ENCODE results near the gene WNT7B. TPM values are rescaled to one million over a fixed set of nuclear protein-coding genes. Genes with fewer than 3 reads are reported as not detected.

Gene WNT7B
- total and polyA plus RNA-seq, 3 donors from 2014 or later, result 0.65 to 1.9 (median 1.3) TPM

DNA sequence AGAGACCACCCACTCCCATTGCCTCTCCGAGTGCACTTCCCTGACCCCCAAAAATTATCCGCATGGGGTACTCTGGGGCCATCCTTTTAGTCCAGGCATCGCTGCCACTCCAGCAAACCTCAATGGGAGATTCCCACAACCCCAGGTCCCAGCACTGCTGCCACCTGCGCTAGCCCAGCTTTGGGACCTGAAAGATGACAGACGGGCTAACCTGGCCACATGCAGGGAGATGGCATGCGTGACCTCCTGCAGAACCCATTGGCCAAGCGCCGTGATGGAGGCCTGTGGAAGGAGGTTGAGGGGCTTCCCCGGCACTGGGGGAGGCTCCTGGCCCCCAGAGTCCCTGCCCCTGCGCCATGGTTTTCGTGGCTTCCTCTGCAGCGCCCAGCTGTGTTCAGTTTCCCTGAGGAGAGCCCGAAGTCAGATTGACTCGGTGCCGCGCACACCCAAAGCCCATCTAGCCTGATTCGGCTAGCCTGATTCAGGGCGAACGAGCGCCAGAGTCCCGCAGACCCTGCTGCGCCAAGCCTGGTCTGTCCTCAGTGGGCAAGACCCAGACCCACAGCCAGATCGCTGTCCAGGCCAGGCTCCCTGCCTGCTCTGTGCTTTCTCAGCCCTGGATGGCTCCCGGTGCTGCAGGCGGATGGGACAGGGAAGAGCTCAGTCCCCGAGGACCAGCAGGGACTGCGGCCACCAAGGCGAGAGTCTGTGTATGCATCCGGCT, 751 bp upstream of the WNT7B start:
- 3 to 20% methylated on average over 1 to 28 of the region's 29 CpGs for WGBS, 2 donors
- H3K27me3 ChIP-seq, result peaks cover 5% of the 10 kb centered on the region
- H3K4me1 ChIP-seq, result peaks cover 5% of the 10 kb centered on the region
- no peaks in the 10 kb centered on the region for H3K36me3 ChIP-seq (ENCODE audit: low read depth, missing control alignments)
- intact Hi-C loops (cut with DNase I; ENCODE audit: low total_unique reads), result no loop called here
- H3K4me3 ChIP-seq, result no peak overlapping the region
- TF ChIP-seq POLR2A (IDR thresholded peaks at IDR 0.05), result no peak
- TF ChIP-seq, protein P1, sequence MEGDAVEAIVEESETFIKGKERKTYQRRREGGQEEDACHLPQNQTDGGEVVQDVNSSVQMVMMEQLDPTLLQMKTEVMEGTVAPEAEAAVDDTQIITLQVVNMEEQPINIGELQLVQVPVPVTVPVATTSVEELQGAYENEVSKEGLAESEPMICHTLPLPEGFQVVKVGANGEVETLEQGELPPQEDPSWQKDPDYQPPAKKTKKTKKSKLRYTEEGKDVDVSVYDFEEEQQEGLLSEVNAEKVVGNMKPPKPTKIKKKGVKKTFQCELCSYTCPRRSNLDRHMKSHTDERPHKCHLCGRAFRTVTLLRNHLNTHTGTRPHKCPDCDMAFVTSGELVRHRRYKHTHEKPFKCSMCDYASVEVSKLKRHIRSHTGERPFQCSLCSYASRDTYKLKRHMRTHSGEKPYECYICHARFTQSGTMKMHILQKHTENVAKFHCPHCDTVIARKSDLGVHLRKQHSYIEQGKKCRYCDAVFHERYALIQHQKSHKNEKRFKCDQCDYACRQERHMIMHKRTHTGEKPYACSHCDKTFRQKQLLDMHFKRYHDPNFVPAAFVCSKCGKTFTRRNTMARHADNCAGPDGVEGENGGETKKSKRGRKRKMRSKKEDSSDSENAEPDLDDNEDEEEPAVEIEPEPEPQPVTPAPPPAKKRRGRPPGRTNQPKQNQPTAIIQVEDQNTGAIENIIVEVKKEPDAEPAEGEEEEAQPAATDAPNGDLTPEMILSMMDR (IDR thresholded peaks at IDR 0.05), result no peak
- DNase-seq, result no peak
- H3K27ac ChIP-seq, result no peak overlapping the region
- no peaks in the 10 kb centered on the region for H3K9me3 ChIP-seq

DNA sequence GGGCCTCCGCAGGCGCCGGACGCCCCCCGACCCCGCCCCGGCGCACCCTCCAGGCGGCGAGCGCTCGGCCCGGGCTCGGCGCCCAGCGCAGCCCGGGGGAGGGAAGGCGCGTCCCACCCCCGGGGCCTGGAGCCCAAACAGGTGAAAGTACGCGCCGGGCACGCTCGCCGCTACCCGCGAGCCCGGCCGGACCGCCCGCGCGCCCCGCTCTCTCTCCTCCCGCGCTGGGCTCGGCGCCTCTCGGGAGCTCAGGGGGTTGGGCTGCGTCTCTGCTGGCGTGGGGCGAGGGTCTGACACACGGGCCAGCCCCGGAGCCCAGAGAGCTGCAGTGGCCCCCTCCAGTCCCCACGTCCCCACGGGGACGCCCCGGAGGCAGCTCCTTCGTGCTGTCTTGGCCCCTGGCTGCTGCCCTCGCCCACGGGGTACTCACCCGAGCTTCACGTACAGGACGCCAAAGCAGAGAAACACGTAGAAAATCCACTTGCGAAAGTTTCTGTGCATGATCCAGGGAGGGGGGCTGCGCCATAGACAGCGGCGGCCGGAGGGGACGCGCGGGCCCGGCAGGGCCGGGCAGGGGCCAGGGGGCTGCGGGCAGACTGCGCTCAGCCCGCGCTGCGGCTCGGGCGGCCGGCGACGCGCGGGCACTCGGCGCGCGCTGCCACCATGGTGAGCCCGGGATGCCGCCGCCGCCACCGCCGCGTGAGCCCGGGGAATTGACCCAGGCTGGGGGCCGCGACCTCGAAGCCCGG, 534 bp downstream of the WNT7B start:
- Histone ChIP-seq H3K27ac (no peak overlapping the region), H3K36me3 (ENCODE audit: low read depth, missing control alignments) (no peaks in the 10 kb centered on the region), H3K4me1 (peaks cover 8% of the 10 kb centered on the region), H3K27me3 (peaks cover 5% of the 10 kb centered on the region), H3K4me3 (peak overlapping the region in 1 of 2 donors; percentile 23), H3K9me3 (no peaks in the 10 kb centered on the region)
- intact Hi-C loops (cut with DNase I; ENCODE audit: low total_unique reads), result no loop called here
- no peak for DNase-seq
- TF ChIP-seq, protein P1 (IDR thresholded peaks at IDR 0.05), result no peak
- TF ChIP-seq POLR2A (IDR thresholded peaks at IDR 0.05), result no peak
- 0 to 1% methylated on average over 19 to 42 of the region's 94 CpGs for WGBS, 2 donors

DNA sequence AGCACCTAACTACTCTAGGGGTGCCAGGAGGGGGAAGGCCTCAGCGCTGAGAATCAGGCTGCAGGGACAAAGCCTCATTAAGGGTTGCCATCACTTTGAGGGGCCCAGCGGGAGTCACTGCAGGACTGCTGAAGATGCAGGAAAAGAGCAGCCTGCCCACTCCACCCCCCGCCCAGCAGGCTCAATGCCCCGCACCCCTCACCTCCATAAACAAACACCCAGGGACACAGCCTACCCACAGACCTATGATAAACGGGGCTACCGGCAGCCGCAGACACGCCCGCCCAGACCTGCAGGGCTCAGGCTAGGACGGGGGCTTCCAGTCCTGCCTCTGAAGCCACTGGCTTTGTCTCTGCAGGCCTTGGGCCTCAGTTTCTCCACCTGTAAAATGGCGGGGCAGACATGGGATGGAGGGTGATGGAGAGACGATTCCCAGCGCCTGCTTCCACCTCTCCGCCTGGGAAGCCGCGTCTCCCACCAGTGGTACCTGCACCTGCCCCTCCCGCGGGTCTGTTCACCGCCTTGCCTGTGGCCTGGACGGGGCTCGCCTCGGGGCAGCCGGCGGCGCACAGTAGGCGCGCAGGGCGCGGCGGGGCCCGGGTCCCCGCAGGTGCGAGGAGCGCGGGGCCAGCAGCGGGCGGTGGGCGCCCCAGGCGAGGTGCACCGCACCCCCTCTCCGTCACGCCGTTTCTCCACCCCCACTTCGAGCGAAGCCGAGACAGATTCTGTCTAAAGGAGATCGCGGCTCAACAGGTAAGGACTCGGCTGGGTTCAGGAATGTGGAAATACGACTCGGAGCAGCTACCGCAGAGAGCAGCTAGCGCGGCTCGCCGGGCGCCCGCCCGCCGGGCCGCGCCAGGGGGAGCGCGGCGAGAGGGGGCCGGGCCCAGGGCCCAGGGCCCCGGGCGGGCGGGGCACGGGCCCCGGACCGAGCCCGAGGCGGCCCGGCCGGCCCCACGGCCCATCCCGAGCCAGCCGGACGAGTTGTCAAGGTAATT, 1.5 kb downstream of the WNT7B start:
- DNase-seq, result no peak
- Histone ChIP-seq H3K4me3 (no peak overlapping the region), H3K27ac (no peak overlapping the region), H3K9me3 (no peaks in the 10 kb centered on the region), H3K27me3 (peaks cover 5% of the 10 kb centered on the region), H3K4me1 (peaks cover 17% of the 10 kb centered on the region), H3K36me3 (ENCODE audit: low read depth, missing control alignments) (no peaks in the 10 kb centered on the region)
- intact Hi-C loops (cut with DNase I; ENCODE audit: low total_unique reads), result no loop called here
- no peak for TF ChIP-seq POLR2A (IDR thresholded peaks at IDR 0.05)
- TF ChIP-seq, protein P1 (IDR thresholded peaks at IDR 0.05), result no peak
- 0 to 2% methylated on average over 6 to 62 of the region's 80 CpGs for WGBS, 2 donors

DNA sequence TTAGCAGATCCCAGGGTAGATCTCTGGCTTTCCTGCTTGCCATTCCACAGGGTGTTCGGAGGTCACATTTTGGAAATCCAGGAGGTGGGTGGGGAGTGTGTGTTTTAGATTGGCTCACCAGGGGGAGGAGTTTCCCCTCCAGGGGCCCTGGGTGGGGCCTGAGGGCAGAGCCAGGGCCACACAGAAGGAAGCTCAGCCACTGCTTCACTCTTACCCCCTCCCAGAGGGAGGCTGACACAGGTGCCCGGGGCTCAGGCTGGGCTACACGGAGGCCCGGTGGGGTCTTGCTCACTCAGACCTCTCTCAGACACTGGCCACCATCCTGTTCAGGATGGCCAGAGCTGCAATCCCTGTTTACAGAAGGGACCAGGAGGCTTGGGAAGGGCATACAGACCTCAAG, 2.5 kb downstream of the WNT7B start:
- peaks cover 5% of the 10 kb centered on the region for H3K27me3 ChIP-seq
- no peaks in the 10 kb centered on the region for H3K9me3 ChIP-seq
- no peak overlapping the region for H3K4me3 ChIP-seq
- TF ChIP-seq POLR2A (IDR thresholded peaks at IDR 0.05), result no peak
- TF ChIP-seq, protein P1 (IDR thresholded peaks at IDR 0.05), result no peak
- no peak overlapping the region for H3K27ac ChIP-seq
- 40 to 49% methylated on average over 1 to 4 of the region's 4 CpGs for WGBS, 2 donors
- no peaks in the 10 kb centered on the region for H3K36me3 ChIP-seq (ENCODE audit: low read depth, missing control alignments)
- peaks cover 17% of the 10 kb centered on the region for H3K4me1 ChIP-seq
- no peak for DNase-seq
- intact Hi-C loops (cut with DNase I; ENCODE audit: low total_unique reads), result no loop called here

Data from testis (tissue), 3 donors.